NCI-H1694 treated with DMSO at 0.1 percent for 48 hours (cell line): ENCODE results near the gene ATP8A2.

Source experiments
- DNase-seq: peaks from one replicate; lab custom pipeline; 2025; lab: John Stamatoyannopoulos, UW

Gene ATP8A2

GRCh38 chr13:26015271-26016125, 643.7 kb downstream of the ATP8A2 start:
- DNase-seq: no peak

GRCh38 chr13:26016189-26016588, 644.4 kb downstream of the ATP8A2 start:
- DNase-seq: no peak

GRCh38 chr13:26017196-26017921, 645.6 kb downstream of the ATP8A2 start:
- no peak for DNase-seq

- DNase-seq: no peak
Measured at GRCh38 chr13:26017932-26018665, 646.3 kb downstream of the ATP8A2 start.

GRCh38 chr13:26019251-26019650, 647.5 kb downstream of the ATP8A2 start:
- DNase-seq: peak; percentile 29

GRCh38 chr13:26019881-26020870, 648.4 kb downstream of the ATP8A2 start:
- DNase-seq: no peak

GRCh38 chr13:26020891-26021290, 649.1 kb downstream of the ATP8A2 start:
- DNase-seq: no peak

- no peak for DNase-seq
Measured at GRCh38 chr13:26021516-26021915, 649.7 kb downstream of the ATP8A2 start.

- DNase-seq: no peak
Measured at GRCh38 chr13:26021956-26022355, 650.2 kb downstream of the ATP8A2 start.

- DNase-seq: peak; percentile 58
Measured at GRCh38 chr13:26022538-26023292, 650.9 kb downstream of the ATP8A2 start.

GRCh38 chr13:26024558-26024957, 652.8 kb downstream of the ATP8A2 start:
- no peak for DNase-seq

GRCh38 chr13:26025196-26025595, 653.4 kb downstream of the ATP8A2 start:
- DNase-seq: peak; percentile 68

GRCh38 chr13:26025771-26026170, 654.0 kb downstream of the ATP8A2 start:
- DNase-seq: no peak

GRCh38 chr13:26026211-26026610, 654.4 kb downstream of the ATP8A2 start:
- DNase-seq: no peak

- no peak for DNase-seq
Measured at GRCh38 chr13:26029581-26030136, 657.9 kb downstream of the ATP8A2 start.

- DNase-seq: no peak
Measured at GRCh38 chr13:26030331-26030730, 658.6 kb downstream of the ATP8A2 start.

- no peak for DNase-seq
Measured at GRCh38 chr13:26034018-26034417, 662.2 kb downstream of the ATP8A2 start.

- DNase-seq: no peak
Measured at GRCh38 chr13:26036383-26036782, 664.6 kb downstream of the ATP8A2 start.

- DNase-seq: peak; percentile 40
Measured at GRCh38 chr13:26037302-26037701, 665.5 kb downstream of the ATP8A2 start.

GRCh38 chr13:26038931-26039475, 667.2 kb downstream of the ATP8A2 start:
- no peak for DNase-seq
